ENCODE measurements around the gene DENND6B.

Gene DENND6B

GRCh38 chr22:50300620-50301257 lies 26.1 kb downstream of the DENND6B start:
- DNase-seq = no peak

- DNase-seq = no peak
These were observed 26.8 kb downstream of the DENND6B start for GRCh38 chr22:50299785-50300619.

GRCh38 chr22:50298937-50299784 lies 27.7 kb downstream of the DENND6B start:
- no peak for DNase-seq

- DNase-seq = no peak
These were observed 28.6 kb downstream of the DENND6B start for GRCh38 chr22:50298266-50298637.

- DNase-seq = no peak
These were observed 29.1 kb downstream of the DENND6B start for GRCh38 chr22:50297510-50298265.

GRCh38 chr22:50296658-50297490 lies 29.9 kb downstream of the DENND6B start:
- DNase-seq = no peak

GRCh38 chr22:50294319-50294656 lies 32.5 kb downstream of the DENND6B start:
- no peak for DNase-seq

- DNase-seq = no peak
These were observed 33.1 kb downstream of the DENND6B start for GRCh38 chr22:50293441-50294318.

- no peak for DNase-seq
These were observed 34.0 kb downstream of the DENND6B start for GRCh38 chr22:50292643-50293440.

GRCh38 chr22:50289942-50290630 lies 36.7 kb downstream of the DENND6B start:
- DNase-seq = no peak

GRCh38 chr22:50289151-50289941 lies 37.5 kb downstream of the DENND6B start:
- DNase-seq = no peak

GRCh38 chr22:50287731-50288130 lies 39.1 kb downstream of the DENND6B start:
- no peak for DNase-seq

- no peak for DNase-seq
These were observed 40.0 kb downstream of the DENND6B start for GRCh38 chr22:50286701-50287318.

- no peak for DNase-seq
These were observed 40.5 kb downstream of the DENND6B start for GRCh38 chr22:50286275-50286674.

- DNase-seq = no peak
These were observed 41.1 kb downstream of the DENND6B start for GRCh38 chr22:50285568-50286229.

- DNase-seq = no peak
These were observed 42.3 kb downstream of the DENND6B start for GRCh38 chr22:50284479-50284878.

GRCh38 chr22:50283821-50284220 lies 43.0 kb downstream of the DENND6B start:
- DNase-seq = no peak
